DND-41 (cell line): ENCODE results near the gene TAX1BP3.

Experiments
- ATAC-seq: fragments of 200-7000 bp; cut with Tn5 transposase; 3 replicates; pipeline ENCODE4 v1.9.1; 2021; ENCODE audit warnings: low read depth; ENCODE audit not compliant: insufficient read depth
- DNase-seq: peaks from one replicate; pipeline ENCODE4 v3.0.0-alpha.2; 2020
- H2AFZ ChIP-seq: 2 replicates; pipeline ENCODE4 v1.6.0; 2012; ENCODE audit warnings: low read depth, low read length
- H3K27ac ChIP-seq: 2 replicates; pipeline ENCODE4 v1.5.1; 2012; ENCODE audit warnings: low read length, inconsistent platforms
- H3K27me3 ChIP-seq: fragments of 200-600 bp; sonication (generic); 2 replicates; pipeline ENCODE4 v1.6.0; 2012; ENCODE audit warnings: low read length, mild to moderate bottlenecking, inconsistent platforms; ENCODE audit not compliant: insufficient read depth, poor library complexity
- H3K36me3 ChIP-seq: 2 replicates; pipeline ENCODE4 v1.5.1; 2012; ENCODE audit warnings: low read length, inconsistent platforms; ENCODE audit not compliant: insufficient read depth
- H3K4me1 ChIP-seq: 2 replicates; pipeline ENCODE4 v1.5.1; 2012; ENCODE audit warnings: mild to moderate bottlenecking, low read length; ENCODE audit not compliant: insufficient read depth
- H3K4me2 ChIP-seq: 2 replicates; pipeline ENCODE4 v1.6.0; 2012; ENCODE audit warnings: mild to moderate bottlenecking, moderate library complexity, low read length, inconsistent platforms; ENCODE audit not compliant: insufficient read depth
- H3K4me3 ChIP-seq, 2 experiments: fragments of 200-600 bp in 1 of 2; shearing (Covaris generic) in 1 of 2; 2 replicates each; pipeline ENCODE4 v1.5.1; 2012 to 2016; ENCODE audit warnings: inconsistent platforms in 2 of 2, low read length in 2 of 2, mild to moderate bottlenecking in 2 of 2, low read depth in 1 of 2, moderate library complexity in 1 of 2
- H3K79me2 ChIP-seq: 2 replicates; pipeline ENCODE4 v1.6.0; 2012; ENCODE audit warnings: low read length, inconsistent platforms; ENCODE audit not compliant: insufficient read depth
- H3K9ac ChIP-seq: 2 replicates; pipeline ENCODE4 v1.6.0; 2012; ENCODE audit warnings: low read depth, mild to moderate bottlenecking, inconsistent platforms, low read length, moderate library complexity
- H3K9me3 ChIP-seq: 2 replicates; pipeline ENCODE4 v1.5.1; 2012; ENCODE audit warnings: low read length, moderate library complexity, mild to moderate bottlenecking, inconsistent platforms; ENCODE audit not compliant: insufficient read depth, severe bottlenecking
- H4K20me1 ChIP-seq: 2 replicates; pipeline ENCODE4 v1.6.0; 2012; ENCODE audit warnings: low read length; ENCODE audit not compliant: insufficient read depth
- EZH2 ChIP-seq: IDR thresholded peaks from 3 replicates; pipeline ENCODE4 v1.6.1; 2012; ENCODE audit warnings: borderline replicate concordance, low read depth, mild to moderate bottlenecking, moderate library complexity, low read length, inconsistent platforms; ENCODE audit not compliant: severe bottlenecking
- TF ChIP-seq, protein P1 (sequence below): IDR thresholded peaks from 2 replicates; pipeline ENCODE4 v1.5.1; 2012; ENCODE audit warnings: borderline replicate concordance, low read length, moderate library complexity, mild to moderate bottlenecking; ENCODE audit not compliant: poor library complexity, severe bottlenecking; ENCODE audit errors: extremely low read depth

TAX1BP3 gene

DNA sequence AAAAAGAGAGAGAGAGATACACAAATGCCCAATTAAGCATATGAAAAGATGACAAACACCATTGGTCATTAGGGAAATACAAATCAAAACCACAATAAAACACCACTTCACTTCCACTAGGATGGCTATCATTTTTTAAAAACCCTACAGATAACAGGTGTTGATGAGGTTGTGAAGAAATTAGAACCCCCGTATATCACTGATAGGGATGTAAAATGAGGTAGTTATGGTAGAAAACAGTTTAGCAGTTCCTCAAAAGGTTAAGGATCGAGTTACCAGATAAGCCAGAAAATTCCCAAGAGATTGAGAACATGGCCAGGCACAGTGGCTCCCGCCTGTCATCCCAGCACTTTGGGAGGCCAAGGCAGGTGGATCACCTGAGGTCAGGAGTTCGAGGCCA is 24.8 kb upstream of the TAX1BP3 start:
- TF ChIP-seq, protein P1, sequence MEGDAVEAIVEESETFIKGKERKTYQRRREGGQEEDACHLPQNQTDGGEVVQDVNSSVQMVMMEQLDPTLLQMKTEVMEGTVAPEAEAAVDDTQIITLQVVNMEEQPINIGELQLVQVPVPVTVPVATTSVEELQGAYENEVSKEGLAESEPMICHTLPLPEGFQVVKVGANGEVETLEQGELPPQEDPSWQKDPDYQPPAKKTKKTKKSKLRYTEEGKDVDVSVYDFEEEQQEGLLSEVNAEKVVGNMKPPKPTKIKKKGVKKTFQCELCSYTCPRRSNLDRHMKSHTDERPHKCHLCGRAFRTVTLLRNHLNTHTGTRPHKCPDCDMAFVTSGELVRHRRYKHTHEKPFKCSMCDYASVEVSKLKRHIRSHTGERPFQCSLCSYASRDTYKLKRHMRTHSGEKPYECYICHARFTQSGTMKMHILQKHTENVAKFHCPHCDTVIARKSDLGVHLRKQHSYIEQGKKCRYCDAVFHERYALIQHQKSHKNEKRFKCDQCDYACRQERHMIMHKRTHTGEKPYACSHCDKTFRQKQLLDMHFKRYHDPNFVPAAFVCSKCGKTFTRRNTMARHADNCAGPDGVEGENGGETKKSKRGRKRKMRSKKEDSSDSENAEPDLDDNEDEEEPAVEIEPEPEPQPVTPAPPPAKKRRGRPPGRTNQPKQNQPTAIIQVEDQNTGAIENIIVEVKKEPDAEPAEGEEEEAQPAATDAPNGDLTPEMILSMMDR = no peak
- no peak for TF ChIP-seq EZH2
- no peaks in the 10 kb centered on the region for H3K79me2 ChIP-seq
- H3K4me2 ChIP-seq = no peak overlapping the region
- H3K27me3 ChIP-seq = peaks cover 8% of the 10 kb centered on the region
- H3K9me3 ChIP-seq = peaks cover 2% of the 10 kb centered on the region
- DNase-seq (no peak), ATAC-seq (no peak)
- H3K9ac ChIP-seq = no peak overlapping the region
- H4K20me1 ChIP-seq = no peaks in the 10 kb centered on the region
- no peak overlapping the region for H3K27ac ChIP-seq
- peaks cover 23% of the 10 kb centered on the region for H3K4me1 ChIP-seq
- no peaks in the 10 kb centered on the region; the same call in 1 of the 2 replicates for H3K36me3 ChIP-seq
- H2AFZ ChIP-seq = no peak overlapping the region
- H3K4me3 ChIP-seq = no peak overlapping the region

- Histone ChIP-seq H3K27me3 (peaks cover 8% of the 10 kb centered on the region), H2AFZ (no peak overlapping the region), H3K4me2 (no peak overlapping the region), H3K79me2 (no peaks in the 10 kb centered on the region), H3K4me3 (no peak overlapping the region), H3K9ac (no peak overlapping the region), H3K4me1 (peaks cover 23% of the 10 kb centered on the region), H3K9me3 (no peaks in the 10 kb centered on the region), H3K27ac (no peak overlapping the region), H4K20me1 (no peaks in the 10 kb centered on the region), H3K36me3 (no peaks in the 10 kb centered on the region; the same call in 1 of the 2 replicates)
- no peak for DNase-seq
- ATAC-seq = no peak
- TF ChIP-seq, protein P1 = peak; percentile 35
- no peak for TF ChIP-seq EZH2
Measured at GRCh38 chr17:3692346-3692745, 24.0 kb upstream of the TAX1BP3 start.

- Histone ChIP-seq H3K79me2 (no peaks in the 10 kb centered on the region), H3K36me3 (no peaks in the 10 kb centered on the region; the same call in 1 of the 2 replicates), H4K20me1 (no peaks in the 10 kb centered on the region), H3K9ac (no peak overlapping the region), H3K4me3 (no peak overlapping the region), H3K4me1 (peaks cover 21% of the 10 kb centered on the region), H2AFZ (no peak overlapping the region), H3K9me3 (no peaks in the 10 kb centered on the region), H3K27me3 (peaks cover 8% of the 10 kb centered on the region), H3K27ac (no peak overlapping the region), H3K4me2 (no peak overlapping the region)
- no peak for TF ChIP-seq EZH2
- TF ChIP-seq, protein P1 = peak; percentile 6
- ATAC-seq (no peak), DNase-seq (no peak)
Measured at GRCh38 chr17:3691617-3692067, 23.3 kb upstream of the TAX1BP3 start.
